Measurements from ENCODE around the gene BLCAP.

Gene BLCAP

GRCh38 chr20:37574199-37574890 lies 46.7 kb upstream of the BLCAP start:
- H3F3A ChIP-seq (ENCODE audit: control insufficient read depth, insufficient read depth) = no peaks in the 10 kb centered on the region
- TF ChIP-seq CTCF (IDR thresholded peaks at IDR 0.05; ENCODE audit: low read depth, low read length, poor library complexity, severe bottlenecking) (no peak), EZH2phosphoT487 (IDR thresholded peaks at IDR 0.05; ENCODE audit: borderline replicate concordance, low read length) (no peak)
- H3K36me3 ChIP-seq (ENCODE audit: control insufficient read depth, low read length) = no peaks in the 10 kb centered on the region
- peaks cover 19% of the 10 kb centered on the region for H3K4me1 ChIP-seq (ENCODE audit: control insufficient read depth, low read length)
- H3K4me3 ChIP-seq (ENCODE audit: low read length) = no peak overlapping the region
- H4K20me1 ChIP-seq (ENCODE audit: control insufficient read depth, insufficient read depth, low read depth, low read length) = no peaks in the 10 kb centered on the region
- H3K9me3 ChIP-seq (ENCODE audit: control insufficient read depth, insufficient read depth, low read length) = no peaks in the 10 kb centered on the region
- H3K27me3 ChIP-seq (ENCODE audit: control insufficient read depth, low read length) = peaks cover 11% of the 10 kb centered on the region
- no peak overlapping the region for H3K27ac ChIP-seq (ENCODE audit: low read depth, low read length)
- H3K4me2 ChIP-seq (ENCODE audit: low read length) = no peak overlapping the region
- H3K79me2 ChIP-seq (ENCODE audit: control insufficient read depth, low read length) = no peaks in the 10 kb centered on the region
- no peaks in the 10 kb centered on the region for H3K9me2 ChIP-seq (replicated peaks; ENCODE audit: control insufficient read depth, low read length)

- no peaks in the 10 kb centered on the region for H3K9me2 ChIP-seq (replicated peaks; ENCODE audit: control insufficient read depth, low read length)
- no peaks in the 10 kb centered on the region for H3K36me3 ChIP-seq (ENCODE audit: control insufficient read depth, low read length)
- no peaks in the 10 kb centered on the region for H3F3A ChIP-seq (ENCODE audit: control insufficient read depth, insufficient read depth)
- no peak overlapping the region for H3K27ac ChIP-seq (ENCODE audit: low read depth, low read length)
- no peaks in the 10 kb centered on the region for H3K79me2 ChIP-seq (ENCODE audit: control insufficient read depth, low read length)
- H3K4me2 ChIP-seq (ENCODE audit: low read length) = no peak overlapping the region
- H4K20me1 ChIP-seq (ENCODE audit: control insufficient read depth, insufficient read depth, low read depth, low read length) = no peaks in the 10 kb centered on the region
- H3K4me3 ChIP-seq (ENCODE audit: low read length) = no peak overlapping the region
- no peaks in the 10 kb centered on the region for H3K9me3 ChIP-seq (ENCODE audit: control insufficient read depth, insufficient read depth, low read length)
- peaks cover 17% of the 10 kb centered on the region for H3K27me3 ChIP-seq (ENCODE audit: control insufficient read depth, low read length)
- H3K4me1 ChIP-seq (ENCODE audit: control insufficient read depth, low read length) = peaks cover 19% of the 10 kb centered on the region
- no peak for TF ChIP-seq EZH2phosphoT487 (IDR thresholded peaks at IDR 0.05; ENCODE audit: borderline replicate concordance, low read length)
- TF ChIP-seq CTCF (IDR thresholded peaks at IDR 0.05; ENCODE audit: low read depth, low read length, poor library complexity, severe bottlenecking) = no peak
Measured at GRCh38 chr20:37573626-37574198, 46.0 kb upstream of the BLCAP start.

GRCh38 chr20:37571033-37571432 lies 43.4 kb upstream of the BLCAP start:
- Histone ChIP-seq H3K79me2 (ENCODE audit: control insufficient read depth, low read length) (no peaks in the 10 kb centered on the region), H3K36me3 (ENCODE audit: control insufficient read depth, low read length) (no peaks in the 10 kb centered on the region), H3K9me2 (replicated peaks; ENCODE audit: control insufficient read depth, low read length) (no peaks in the 10 kb centered on the region), H3F3A (ENCODE audit: control insufficient read depth, insufficient read depth) (no peaks in the 10 kb centered on the region), H3K4me1 (ENCODE audit: control insufficient read depth, low read length) (peaks cover 6% of the 10 kb centered on the region), H3K27me3 (ENCODE audit: control insufficient read depth, low read length) (peaks cover 32% of the 10 kb centered on the region), H3K9me3 (ENCODE audit: control insufficient read depth, insufficient read depth, low read length) (no peaks in the 10 kb centered on the region), H3K4me3 (ENCODE audit: low read length) (no peak overlapping the region), H4K20me1 (ENCODE audit: control insufficient read depth, insufficient read depth, low read depth, low read length) (no peaks in the 10 kb centered on the region), H3K27ac (ENCODE audit: low read depth, low read length) (no peak overlapping the region), H3K4me2 (ENCODE audit: low read length) (no peak overlapping the region)
- no peak for TF ChIP-seq CTCF (IDR thresholded peaks at IDR 0.05; ENCODE audit: low read depth, low read length, poor library complexity, severe bottlenecking)
- no peak for TF ChIP-seq EZH2phosphoT487 (IDR thresholded peaks at IDR 0.05; ENCODE audit: borderline replicate concordance, low read length)
